Endothelial cell of umbilical vein (primary cell): ENCODE results near the gene SEC24C. TPM values are rescaled to one million over a fixed set of nuclear protein-coding genes. Genes with fewer than 3 reads are reported as not detected.
"Not testable (repeated sequence)": the region's sequence is repeated elsewhere in the genome, so short reads cannot be mapped to it uniquely, and the experiment has no call there.

Experiments
- BruUV-seq: library from RNA; stranded (reverse); fragments of 400-500 nt; replicated peaks from 2 replicates; lab custom pipeline; 2021; lab: Mats Ljungman, UMichigan
- CTCF ChIA-PET: fragments of 300-600, 350-600 bp; sonication (Branson Sonifier 250); formaldehyde crosslinking; loops from one replicate; lab custom pipeline; 2021; ENCODE audit warnings: antibody characterized with exemption, inconsistent platforms; lab: Charles Lee
- POLR2A ChIA-PET: fragments of 300-600, 350-600 bp; sonication (Branson Sonifier 250); formaldehyde crosslinking; loops from one replicate; lab custom pipeline; 2021; ENCODE audit warnings: antibody characterized with exemption, inconsistent platforms; lab: Charles Lee
- DNase-seq: peaks from one replicate; pipeline ENCODE4 v3.0.0-alpha.2; 2011; ENCODE audit warnings: low read depth, low spot score
- FAIRE-seq: peaks from 2 replicates; lab custom pipeline; 2011; peaks lifted over from hg19 to GRCh38; lab: Jason Lieb, UNC
- H2AFZ ChIP-seq: 2 replicates; pipeline ENCODE4 v1.6.0; 2012; ENCODE audit warnings: low read depth, low read length, control low read depth, inconsistent platforms
- H3K27ac ChIP-seq: 2 replicates; pipeline ENCODE4 v1.5.1; 2011; ENCODE audit warnings: low read depth, mild to moderate bottlenecking, control low read depth, low read length, moderate library complexity; ENCODE audit not compliant: insufficient read depth
- H3K27me3 ChIP-seq, 2 experiments: 2 replicates each; pipeline versions ENCODE4 v1.6.0 to v1.6.1; 2011; ENCODE audit warnings: low read length in 2 of 2, mixed read lengths in 1 of 2; ENCODE audit not compliant: control insufficient read depth in 2 of 2, insufficient read depth in 2 of 2
- H3K36me3 ChIP-seq, 2 experiments: 2 replicates in 1 of 2; 3 replicates in 1 of 2; pipeline ENCODE4 v1.5.1; 2011; ENCODE audit warnings: low read length in 2 of 2, mild to moderate bottlenecking in 1 of 2, moderate library complexity in 1 of 2; ENCODE audit not compliant: control insufficient read depth in 2 of 2, insufficient read depth in 2 of 2; ENCODE audit errors: extremely low read depth in 1 of 2
- H3K4me1 ChIP-seq: 3 replicates; pipeline ENCODE4 v1.5.1; 2011; ENCODE audit warnings: mild to moderate bottlenecking, low read length; ENCODE audit not compliant: control insufficient read depth, insufficient read depth; ENCODE audit errors: extremely low read depth
- H3K4me2 ChIP-seq: 2 replicates; pipeline ENCODE4 v1.6.1; 2011; ENCODE audit warnings: low read length, control low read depth, mixed read lengths; ENCODE audit not compliant: insufficient read depth
- H3K4me3 ChIP-seq, 3 experiments: fragments of 200-600 bp in 1 of 3; sonication (generic), shearing (Covaris generic) in 1 of 3; replicated peaks in 1 of 3; 2 replicates each; pipeline ENCODE4 v1.5.1; 2011 to 2016; ENCODE audit warnings: control low read depth in 3 of 3, low read length in 3 of 3, mild to moderate bottlenecking in 2 of 3, inconsistent platforms in 1 of 3, low read depth in 1 of 3, moderate library complexity in 1 of 3; ENCODE audit not compliant: insufficient read depth in 1 of 3
- H3K79me2 ChIP-seq: 2 replicates; pipeline ENCODE4 v1.6.0; 2012; ENCODE audit warnings: low read length, inconsistent platforms; ENCODE audit not compliant: control insufficient read depth, insufficient read depth
- H3K9ac ChIP-seq: replicated peaks from 2 replicates; pipeline ENCODE3; 2011; ENCODE audit warnings: low read length, control low read depth; ENCODE audit not compliant: insufficient read depth; ENCODE audit errors: extremely low read depth
- H3K9me1 ChIP-seq: replicated peaks from 3 replicates; pipeline ENCODE4 v1.6.0; 2011; ENCODE audit warnings: mild to moderate bottlenecking, low read length; ENCODE audit not compliant: control insufficient read depth, insufficient read depth; ENCODE audit errors: extremely low read depth
- H3K9me3 ChIP-seq: replicated peaks from 2 replicates; pipeline ENCODE4 v1.5.1; 2012; ENCODE audit warnings: low read length, inconsistent platforms; ENCODE audit not compliant: control insufficient read depth, insufficient read depth
- H4K20me1 ChIP-seq: replicated peaks from 2 replicates; pipeline ENCODE3; 2011; ENCODE audit warnings: mild to moderate bottlenecking, low read length; ENCODE audit not compliant: control insufficient read depth, insufficient read depth; ENCODE audit errors: extremely low read depth
- dilution Hi-C: fragments of 300-500 bp; cut with MboI; formaldehyde crosslinking; loops from one replicate; pipeline ENCODE4 v1.15.0; 2019; ENCODE audit warnings: low sequenced_read_pairs; ENCODE audit not compliant: extremely low pct_ligation_motif_present
- intact Hi-C: fragments of 100-400 bp; cut with micrococcal nuclease; formaldehyde crosslinking; loops from one replicate; pipeline ENCODE4 v1.10.0; 2022
- polyA plus RNA-seq, 4 experiments: library from polyadenylated mRNA; depleted of rRNA in 3 of 4; stranded (reverse) in 3 of 4; unstranded in 1 of 4; fragments of >200 nt; gene quantifications; 2 replicates each; pipeline versions ENCODE4 v1.2.1 to v1.2.3, GENCODE V29; 2011 to 2012; ENCODE audit warnings: missing spikeins in 1 of 4
- total RNA-seq: library from RNA; stranded (reverse); gene quantifications from 2 replicates; pipeline ENCODE4 v1.2.3, GENCODE V29; 2021

SEC24C gene
- total and polyA plus RNA-seq, 2 donors (not counting 3 experiments of a cell fraction or from before 2014, with no cell fraction given) = 95.5 to 108 TPM

DNA sequence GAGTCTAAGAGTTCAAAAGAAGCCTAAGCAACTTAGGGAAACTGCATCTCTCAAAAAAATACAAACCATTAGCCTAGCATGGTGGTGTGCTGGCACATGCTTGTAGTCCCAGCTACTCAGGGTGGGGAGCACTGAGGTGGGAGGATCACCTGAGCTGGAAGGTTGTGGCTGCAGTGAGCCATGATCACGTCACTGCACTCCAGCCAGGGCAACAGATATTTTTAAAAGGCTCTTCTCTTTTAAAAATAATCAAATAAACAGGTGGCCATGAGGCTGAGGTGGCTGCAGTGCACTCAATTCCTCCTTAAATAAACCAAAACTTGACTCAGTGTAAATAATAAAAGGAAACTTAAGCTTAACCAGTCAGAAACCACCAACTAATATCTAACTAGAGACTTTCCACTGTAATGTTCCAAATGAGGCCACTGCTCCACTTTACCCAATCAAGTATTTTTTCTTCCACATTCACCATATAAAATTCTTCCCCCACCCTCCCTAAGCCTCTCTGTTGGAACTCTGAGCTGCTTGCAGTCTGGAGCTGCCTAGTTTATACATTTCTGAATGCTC is 38.6 kb upstream of the SEC24C start:
- H3K9me3 ChIP-seq, H3K9me1 ChIP-seq, H3K79me2 ChIP-seq, H2AFZ ChIP-seq, BruUV-seq, H4K20me1 ChIP-seq, H3K4me2 ChIP-seq, H3K9ac ChIP-seq, H3K4me1 ChIP-seq, H3K27me3 ChIP-seq, CTCF ChIA-PET, FAIRE-seq, H3K36me3 ChIP-seq, POLR2A ChIA-PET, H3K4me3 ChIP-seq, dilution Hi-C loops, intact Hi-C loops, DNase-seq, H3K27ac ChIP-seq: not testable (repeated sequence)

- H3K4me2 ChIP-seq, CTCF ChIA-PET, H4K20me1 ChIP-seq, H3K27me3 ChIP-seq, BruUV-seq, H3K9me3 ChIP-seq, POLR2A ChIA-PET, H2AFZ ChIP-seq, H3K4me3 ChIP-seq, H3K9me1 ChIP-seq, FAIRE-seq, DNase-seq, H3K79me2 ChIP-seq, H3K4me1 ChIP-seq, H3K9ac ChIP-seq, dilution Hi-C loops, H3K36me3 ChIP-seq, H3K27ac ChIP-seq, intact Hi-C loops: not testable (repeated sequence)
These were observed 37.7 kb upstream of the SEC24C start for GRCh38 chr10:73706488-73706887.

- H3K9me3 ChIP-seq, H3K79me2 ChIP-seq, H3K27me3 ChIP-seq, dilution Hi-C loops, H3K27ac ChIP-seq, POLR2A ChIA-PET, H4K20me1 ChIP-seq, DNase-seq, H3K9me1 ChIP-seq, H3K9ac ChIP-seq, H3K4me2 ChIP-seq, CTCF ChIA-PET, intact Hi-C loops, BruUV-seq, H3K36me3 ChIP-seq, FAIRE-seq, H2AFZ ChIP-seq, H3K4me1 ChIP-seq, H3K4me3 ChIP-seq: not testable (repeated sequence)
These were observed 36.5 kb upstream of the SEC24C start for GRCh38 chr10:73707628-73708027.

DNA sequence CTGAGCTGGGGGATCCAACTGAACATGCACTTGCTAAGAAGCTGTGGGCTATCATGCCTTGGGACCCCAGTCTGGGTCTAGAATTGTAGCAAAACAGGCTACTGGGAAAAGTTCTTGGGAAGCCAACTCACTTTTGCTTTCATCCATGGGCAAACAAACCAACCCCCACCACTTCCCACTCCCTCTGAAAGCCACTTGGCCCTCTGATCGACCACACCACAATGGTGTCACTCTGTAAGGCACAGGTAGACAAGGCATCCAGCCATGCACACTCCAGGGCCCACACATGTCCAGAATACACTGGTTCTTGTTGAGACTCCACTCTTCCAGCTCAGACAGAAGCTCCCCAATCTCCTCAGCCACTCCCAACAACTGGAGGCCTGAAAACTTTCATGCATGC is 36.0 kb upstream of the SEC24C start:
- H4K20me1 ChIP-seq, H3K4me2 ChIP-seq, H3K27me3 ChIP-seq, H3K4me3 ChIP-seq, CTCF ChIA-PET, BruUV-seq, intact Hi-C loops, dilution Hi-C loops, H3K36me3 ChIP-seq, H2AFZ ChIP-seq, DNase-seq, H3K9me3 ChIP-seq, H3K9ac ChIP-seq, H3K4me1 ChIP-seq, FAIRE-seq, H3K79me2 ChIP-seq, H3K9me1 ChIP-seq, H3K27ac ChIP-seq, POLR2A ChIA-PET: not testable (repeated sequence)
